ENCODE data around the gene UTY. TPM values are rescaled to one million over a fixed set of nuclear protein-coding genes. Genes with fewer than 3 reads are reported as not detected.

The UTY gene
- total RNA-seq, 2 donors from 2014 or later: 26.1 TPM; not detected in 1

DNA sequence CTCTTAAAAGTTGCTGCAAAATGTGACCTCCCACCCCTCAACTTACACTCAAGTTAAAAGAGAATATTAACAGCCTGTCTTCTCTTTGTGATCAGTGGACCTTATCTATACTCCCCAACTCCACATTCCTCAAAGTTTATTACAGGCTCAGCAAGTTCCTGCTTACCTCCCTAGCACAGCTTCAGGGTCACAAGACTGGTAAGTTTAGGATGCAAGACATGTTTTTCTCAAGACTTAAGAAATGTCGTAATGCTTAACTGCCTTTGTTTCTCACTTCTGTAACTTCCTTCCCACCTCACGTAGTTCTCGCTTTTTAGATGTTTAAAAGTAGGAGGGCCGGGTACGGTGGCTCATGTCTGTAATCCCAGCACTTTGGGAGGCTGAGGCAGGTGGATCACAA is 132.7 kb downstream of the UTY start:
- Mint-ChIP-seq H3K4me3 (no peak overlapping the region), H3K36me3 (ENCODE audit: low read depth) (no peaks in the 10 kb centered on the region), H3K9me3 (no peaks in the 10 kb centered on the region), H3K27me3 (ENCODE audit: insufficient read depth) (no peaks in the 10 kb centered on the region), H3K27ac (no peak overlapping the region), H3K4me1 (no peaks in the 10 kb centered on the region)
- no peak overlapping the region for H3K4me3 ChIP-seq (ENCODE audit: low read length)
- TF ChIP-seq, protein P1, sequence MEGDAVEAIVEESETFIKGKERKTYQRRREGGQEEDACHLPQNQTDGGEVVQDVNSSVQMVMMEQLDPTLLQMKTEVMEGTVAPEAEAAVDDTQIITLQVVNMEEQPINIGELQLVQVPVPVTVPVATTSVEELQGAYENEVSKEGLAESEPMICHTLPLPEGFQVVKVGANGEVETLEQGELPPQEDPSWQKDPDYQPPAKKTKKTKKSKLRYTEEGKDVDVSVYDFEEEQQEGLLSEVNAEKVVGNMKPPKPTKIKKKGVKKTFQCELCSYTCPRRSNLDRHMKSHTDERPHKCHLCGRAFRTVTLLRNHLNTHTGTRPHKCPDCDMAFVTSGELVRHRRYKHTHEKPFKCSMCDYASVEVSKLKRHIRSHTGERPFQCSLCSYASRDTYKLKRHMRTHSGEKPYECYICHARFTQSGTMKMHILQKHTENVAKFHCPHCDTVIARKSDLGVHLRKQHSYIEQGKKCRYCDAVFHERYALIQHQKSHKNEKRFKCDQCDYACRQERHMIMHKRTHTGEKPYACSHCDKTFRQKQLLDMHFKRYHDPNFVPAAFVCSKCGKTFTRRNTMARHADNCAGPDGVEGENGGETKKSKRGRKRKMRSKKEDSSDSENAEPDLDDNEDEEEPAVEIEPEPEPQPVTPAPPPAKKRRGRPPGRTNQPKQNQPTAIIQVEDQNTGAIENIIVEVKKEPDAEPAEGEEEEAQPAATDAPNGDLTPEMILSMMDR (conservative IDR thresholded peaks at IDR 0.05): no peak
- no peaks in the 10 kb centered on the region for H3K9me3 ChIP-seq (ENCODE audit: control insufficient read depth, low read length)
- no peak for DNase-seq
- H3K36me3 ChIP-seq (ENCODE audit: control insufficient read depth, insufficient read depth, low read length): peaks cover 34% of the 10 kb centered on the region
- no peak overlapping the region for H3K9ac ChIP-seq (ENCODE audit: extremely low read depth, low read length, poor library complexity, severe bottlenecking)
- H3K27ac ChIP-seq (ENCODE audit: low read depth, low read length): no peak overlapping the region
- WGBS, 2 experiments (ENCODE audit: insufficient coverage in 1 of 2, insufficient read length in 1 of 2): 100% methylated on average over 5 of the region's 5 CpGs; no CpG with 5 or more reads in 1 of the 2 experiments
- H3K27me3 ChIP-seq (ENCODE audit: control insufficient read depth, insufficient read depth, low read length, poor library complexity, severe bottlenecking): no peaks in the 10 kb centered on the region
- H3K4me1 ChIP-seq (ENCODE audit: control insufficient read depth, insufficient read depth, low read length): no peaks in the 10 kb centered on the region

DNA sequence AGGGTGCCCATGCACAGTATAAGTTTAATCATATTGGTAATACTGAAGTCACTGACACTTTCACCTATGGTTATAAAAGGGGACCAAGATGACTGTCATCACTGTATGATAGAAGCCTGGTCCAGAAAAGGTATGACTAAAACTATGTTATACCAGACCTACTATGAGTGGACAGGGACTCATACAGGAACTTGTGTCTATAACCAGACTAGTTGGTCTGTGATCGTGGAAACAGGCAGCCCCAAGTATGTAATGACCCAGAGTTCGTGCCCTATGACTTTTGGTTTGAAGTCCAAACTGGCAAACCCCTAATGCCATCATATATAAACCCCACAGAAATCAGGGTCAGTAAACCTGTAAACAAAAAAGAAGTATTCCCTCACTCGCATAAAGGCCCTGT is 134.3 kb downstream of the UTY start:
- no peaks in the 10 kb centered on the region for H3K9me3 Mint-ChIP-seq

DNA sequence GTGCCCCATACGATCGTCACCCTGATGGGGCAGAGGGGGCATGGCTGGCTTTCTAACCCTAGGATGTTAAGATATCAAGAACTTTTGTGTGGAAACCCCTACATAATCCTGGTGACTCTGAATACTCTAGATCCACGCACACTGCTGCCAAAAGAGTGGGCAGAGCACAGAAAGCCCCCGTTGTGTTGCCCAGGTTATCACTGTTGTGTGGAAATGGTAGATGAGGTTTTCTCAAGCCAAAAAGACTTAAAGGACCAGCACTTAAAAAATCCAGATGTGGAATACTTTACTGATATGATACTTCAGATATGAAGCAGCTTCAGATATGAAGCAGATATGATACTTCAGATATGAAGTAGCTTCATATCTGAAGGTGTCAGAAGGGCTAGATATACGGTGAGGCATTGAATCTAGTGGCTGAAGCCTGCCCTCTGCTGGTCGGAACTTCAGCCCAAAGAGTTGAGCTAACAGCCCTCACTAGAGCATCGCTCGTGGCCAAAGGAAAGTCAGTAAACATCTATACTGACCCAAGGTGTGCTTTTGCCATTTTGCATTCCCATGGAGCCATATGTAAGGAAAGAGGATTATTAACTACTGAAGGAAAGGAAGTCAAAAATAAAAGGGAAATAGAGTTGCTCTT is 136.4 kb downstream of the UTY start:
- Histone ChIP-seq H3K9ac (ENCODE audit: extremely low read depth, low read length, poor library complexity, severe bottlenecking) (no peak overlapping the region), H3K36me3 (ENCODE audit: control insufficient read depth, insufficient read depth, low read length) (peaks cover 46% of the 10 kb centered on the region), H3K9me3 (ENCODE audit: control insufficient read depth, low read length) (peaks cover 20% of the 10 kb centered on the region), H3K27ac (ENCODE audit: low read depth, low read length) (no peak overlapping the region), H3K4me3 (ENCODE audit: low read length) (no peak overlapping the region), H3K27me3 (ENCODE audit: control insufficient read depth, insufficient read depth, low read length, poor library complexity, severe bottlenecking) (no peaks in the 10 kb centered on the region), H3K4me1 (ENCODE audit: control insufficient read depth, insufficient read depth, low read length) (no peaks in the 10 kb centered on the region)
- no peak overlapping the region for H3K27ac Mint-ChIP-seq
- no peak overlapping the region for H3K4me3 Mint-ChIP-seq
- H3K4me1 Mint-ChIP-seq: no peaks in the 10 kb centered on the region
- DNase-seq: no peak
- 77% methylated on average over 8 of the region's 8 CpGs; no CpG with 5 or more reads in 1 of the 2 experiments for WGBS, 2 experiments (ENCODE audit: insufficient coverage in 1 of 2, insufficient read length in 1 of 2)
- TF ChIP-seq, protein P1 (conservative IDR thresholded peaks at IDR 0.05): no peak
- H3K27me3 Mint-ChIP-seq (ENCODE audit: insufficient read depth): no peaks in the 10 kb centered on the region
- H3K36me3 Mint-ChIP-seq (ENCODE audit: low read depth): no peaks in the 10 kb centered on the region
- no peaks in the 10 kb centered on the region for H3K9me3 Mint-ChIP-seq

More for the DNA sequence above, 134.3 kb downstream of the UTY start:
- peaks cover 6% of the 10 kb centered on the region for H3K9me3 ChIP-seq (ENCODE audit: control insufficient read depth, low read length)
- H3K9ac ChIP-seq (ENCODE audit: extremely low read depth, low read length, poor library complexity, severe bottlenecking): no peak overlapping the region
- 93% methylated on average over 3 of the region's 3 CpGs; no CpG with 5 or more reads in 1 of the 2 experiments for WGBS, 2 experiments (ENCODE audit: insufficient coverage in 1 of 2, insufficient read length in 1 of 2)
- DNase-seq: no peak
- H3K27ac Mint-ChIP-seq: no peak overlapping the region
- peaks cover 35% of the 10 kb centered on the region for H3K36me3 ChIP-seq (ENCODE audit: control insufficient read depth, insufficient read depth, low read length)
- H3K4me3 Mint-ChIP-seq: no peak overlapping the region
- TF ChIP-seq, protein P1 (conservative IDR thresholded peaks at IDR 0.05): no peak
- no peak overlapping the region for H3K27ac ChIP-seq (ENCODE audit: low read depth, low read length)
- no peak overlapping the region for H3K4me3 ChIP-seq (ENCODE audit: low read length)
- no peaks in the 10 kb centered on the region for H3K4me1 ChIP-seq (ENCODE audit: control insufficient read depth, insufficient read depth, low read length)
- no peaks in the 10 kb centered on the region for H3K4me1 Mint-ChIP-seq
- no peaks in the 10 kb centered on the region for H3K27me3 ChIP-seq (ENCODE audit: control insufficient read depth, insufficient read depth, low read length, poor library complexity, severe bottlenecking)
- no peaks in the 10 kb centered on the region for H3K27me3 Mint-ChIP-seq (ENCODE audit: insufficient read depth)
- H3K36me3 Mint-ChIP-seq (ENCODE audit: low read depth): no peaks in the 10 kb centered on the region

All from endodermal cell (in vitro differentiated cells).